GM21381 (cell line): ENCODE measurements around the gene KCMF1.

ENCODE experiments used
- ATAC-seq: cut with Tn5 transposase; IDR thresholded peaks from one replicate; pipeline ENCODE4 v1.9.1; 2021; ENCODE audit warnings: mild to moderate bottlenecking, moderate library complexity; ENCODE audit not compliant: unreplicated experiment

The KCMF1 gene

DNA sequence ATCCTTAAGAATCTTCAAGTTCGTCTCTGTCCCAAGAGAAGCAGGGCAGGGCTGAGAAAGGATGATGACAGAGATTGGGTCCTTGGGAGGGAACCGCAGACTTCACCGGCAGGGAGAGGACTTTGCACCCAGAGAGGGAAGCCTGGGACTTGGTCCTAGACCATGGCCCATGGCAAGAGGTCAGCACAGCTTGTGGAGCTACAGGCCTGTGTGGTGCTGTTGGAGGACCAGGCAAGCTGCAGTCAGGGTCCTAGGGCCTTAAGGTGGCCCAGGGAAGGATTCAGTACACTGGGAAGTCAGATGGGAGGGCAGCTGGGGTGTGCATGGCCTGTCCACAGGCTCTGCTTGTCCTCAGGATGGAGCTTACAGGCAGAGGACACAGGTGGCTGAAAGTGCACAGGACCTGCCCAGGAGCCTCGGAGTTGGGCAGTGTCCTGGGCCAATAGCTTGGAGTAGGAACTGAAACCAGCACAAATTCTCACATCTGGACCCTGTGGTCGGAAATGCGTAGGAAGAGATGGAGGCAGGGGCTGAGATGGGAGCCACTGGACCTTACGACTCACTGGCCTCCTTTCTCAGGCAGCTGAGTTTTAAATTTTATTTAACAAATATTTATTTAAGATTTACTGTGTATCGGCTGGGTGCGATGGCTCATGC is 105.8 kb downstream of the KCMF1 start:
- no peak for ATAC-seq

DNA sequence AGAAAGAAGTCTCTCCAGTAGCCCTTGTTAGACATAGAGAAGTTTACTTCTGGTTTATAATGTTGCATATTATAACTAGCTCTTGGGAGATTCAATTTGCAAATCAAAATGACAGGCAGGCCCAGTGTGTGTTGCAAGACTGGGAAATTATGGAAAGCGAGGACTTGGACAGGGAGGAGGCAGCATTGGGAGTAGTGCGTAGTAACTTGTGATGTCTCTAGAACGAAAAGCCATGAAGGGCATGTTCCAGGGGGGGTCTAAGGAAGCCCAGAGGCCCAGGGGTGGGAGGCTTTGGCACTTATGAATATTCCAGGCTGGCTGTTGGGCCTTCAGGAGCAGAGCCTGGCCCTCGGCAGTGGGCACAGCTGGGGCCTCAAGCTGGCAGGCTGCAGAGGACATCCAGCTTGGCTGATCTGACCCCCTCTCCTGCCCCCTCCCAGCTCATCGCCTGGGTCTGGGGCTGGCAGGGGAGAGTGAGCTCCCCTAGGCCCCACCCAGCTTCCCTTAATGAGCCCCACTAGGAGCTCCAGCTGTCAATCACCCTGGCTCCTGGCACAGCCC is 107.0 kb downstream of the KCMF1 start:
- no peak for ATAC-seq

DNA sequence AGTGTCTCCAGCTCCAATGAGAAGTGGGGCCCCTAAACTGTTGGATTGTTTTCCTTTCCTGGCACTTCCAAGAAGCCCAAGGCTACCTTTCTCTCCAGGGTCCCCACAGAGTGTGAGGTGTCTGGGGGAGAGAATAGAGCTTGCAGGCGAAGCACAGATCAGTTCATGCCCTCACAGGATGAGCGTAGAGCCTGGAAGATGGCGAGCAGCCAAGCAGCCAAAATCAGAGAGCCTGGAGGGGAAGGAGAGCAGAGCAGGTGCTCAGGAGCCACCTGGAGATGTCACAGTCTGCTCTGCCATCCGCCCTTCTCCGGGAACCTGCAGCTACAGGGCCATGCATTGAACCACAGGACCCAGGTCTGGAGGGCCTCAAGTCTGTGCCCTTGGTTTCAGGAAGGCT is 107.6 kb downstream of the KCMF1 start:
- no peak for ATAC-seq

DNA sequence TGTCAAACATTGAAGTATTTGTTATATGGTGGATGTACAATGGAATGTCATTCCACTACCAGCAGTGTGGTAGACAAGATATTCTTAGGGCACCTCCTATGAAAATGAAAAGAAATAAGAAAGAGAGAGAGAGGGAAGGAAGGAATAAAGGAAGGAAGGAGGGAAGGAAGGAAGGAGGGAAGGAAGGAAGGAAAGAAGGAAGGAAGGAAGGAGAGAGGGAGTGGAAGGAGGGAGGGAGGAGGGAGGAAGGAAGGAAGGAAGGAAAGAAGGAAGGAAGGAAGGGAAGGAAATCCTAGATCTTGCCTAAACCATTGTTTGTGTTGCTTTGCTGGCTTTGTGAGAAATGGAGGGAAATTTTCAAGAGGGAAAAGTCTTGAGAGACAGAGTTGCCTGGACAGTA is 112.1 kb downstream of the KCMF1 start:
- no peak for ATAC-seq

DNA sequence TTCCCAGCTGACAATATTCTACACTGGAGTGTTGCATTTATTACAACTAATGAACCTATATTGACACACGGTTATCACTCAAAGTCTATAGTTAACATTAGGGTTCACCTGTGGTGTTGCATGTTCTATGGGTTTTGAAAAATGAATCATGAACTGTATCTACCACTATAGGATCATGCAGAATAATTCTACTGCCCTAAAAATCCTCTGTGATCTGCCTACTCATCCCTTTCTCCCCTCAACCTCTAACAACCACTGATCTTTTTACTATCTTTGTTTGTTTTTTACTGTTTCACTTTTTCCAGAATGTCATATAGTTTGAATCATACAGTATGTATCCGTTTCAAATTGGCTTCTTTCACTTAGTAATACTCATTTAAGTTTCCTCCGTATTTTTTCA is 114.6 kb downstream of the KCMF1 start:
- ATAC-seq: no peak

DNA sequence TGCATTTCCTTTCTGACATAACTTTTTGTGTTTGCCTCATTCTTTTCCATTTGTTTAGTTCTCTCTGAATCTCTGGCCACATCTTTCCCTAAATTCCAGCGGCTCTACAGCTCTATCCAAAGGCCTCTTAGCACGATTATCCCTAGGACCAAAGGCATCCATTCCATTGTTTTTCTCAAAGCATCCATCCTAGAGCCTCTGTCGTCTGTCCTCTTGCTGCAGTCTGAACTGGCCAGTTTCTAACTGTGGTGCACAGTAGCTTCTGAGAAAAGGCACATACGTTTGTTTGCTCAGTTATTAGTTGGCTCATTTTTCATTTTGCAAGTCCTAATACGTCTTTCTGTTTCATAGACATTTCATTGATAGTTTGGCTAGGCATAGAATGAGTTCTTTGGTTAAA is 116.6 kb downstream of the KCMF1 start:
- ATAC-seq: no peak

DNA sequence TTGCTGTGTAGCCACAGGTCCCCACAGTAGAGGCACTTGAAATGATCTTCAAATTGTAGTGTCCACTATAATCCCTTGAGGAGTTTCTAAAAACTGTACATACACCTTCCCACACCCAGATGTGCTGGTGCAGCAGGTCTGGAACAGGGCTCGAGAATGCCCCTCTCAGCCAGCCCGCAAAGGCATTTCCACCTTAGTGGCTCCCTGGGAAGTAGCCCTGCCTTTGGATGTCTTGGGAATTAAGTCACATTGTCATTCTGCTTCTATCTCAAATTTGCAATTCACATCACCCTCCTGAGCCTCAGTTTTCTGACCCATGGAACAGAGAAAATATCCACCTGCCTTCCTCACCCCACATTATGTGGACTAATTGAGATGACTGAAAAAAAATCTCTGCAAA is 118.0 kb downstream of the KCMF1 start:
- no peak for ATAC-seq

DNA sequence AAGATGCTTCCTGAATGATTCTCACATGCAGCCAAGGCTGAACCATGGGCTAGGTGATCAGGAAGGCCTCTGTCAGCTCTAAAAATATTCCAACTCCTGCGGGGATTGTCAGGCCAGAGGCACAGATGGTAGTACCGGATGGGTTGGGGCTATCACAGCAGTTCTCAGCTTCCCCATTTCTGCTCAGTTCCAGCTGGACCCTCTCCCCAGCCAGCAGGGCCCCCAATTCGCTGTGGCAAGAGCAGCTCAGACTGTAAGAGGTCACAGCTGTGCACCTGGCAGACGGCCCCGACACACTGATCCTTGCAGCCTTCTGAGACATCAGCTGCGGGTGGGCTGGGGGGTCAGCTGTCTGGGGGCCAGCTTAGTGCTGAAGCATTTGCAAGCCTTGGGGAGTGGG is 118.6 kb downstream of the KCMF1 start:
- ATAC-seq: no peak

DNA sequence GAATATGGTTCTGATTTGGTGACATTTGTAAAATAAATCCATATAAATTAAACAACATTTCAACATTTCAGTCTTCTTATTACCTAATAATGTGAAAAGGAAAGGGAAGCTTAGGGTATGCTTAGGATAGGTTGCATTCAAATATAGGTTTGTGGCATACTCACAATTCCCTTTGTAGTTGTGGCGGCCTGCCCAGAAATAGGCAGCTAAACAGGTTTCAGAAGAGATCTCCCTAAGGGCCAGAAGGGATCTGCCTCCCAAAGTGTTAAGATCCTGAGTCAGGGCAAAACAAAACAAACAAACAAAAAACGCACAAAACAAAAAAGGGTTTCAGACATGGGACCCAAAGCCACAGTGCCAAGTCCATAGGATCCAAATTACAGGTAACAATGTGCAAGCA is 120.9 kb downstream of the KCMF1 start:
- ATAC-seq: no peak

DNA sequence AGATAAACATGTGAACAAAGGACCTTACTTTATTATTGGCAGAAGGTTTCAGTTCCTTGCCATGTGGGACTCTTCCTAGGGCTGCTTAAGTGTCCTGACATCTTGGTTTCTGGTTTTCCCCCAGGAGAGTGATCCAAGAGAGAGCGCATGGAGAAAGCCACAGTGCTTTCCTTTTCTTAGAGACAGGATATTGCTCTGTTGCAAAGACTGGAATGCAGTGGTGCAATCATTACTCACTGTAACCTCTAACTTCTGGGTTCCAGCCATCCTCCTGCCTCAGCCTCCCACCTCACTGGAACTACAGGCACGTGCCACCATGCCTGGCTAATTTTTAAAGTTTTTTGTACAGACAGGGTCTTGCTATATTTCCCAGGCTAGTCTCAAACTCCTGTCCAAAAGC is 124.1 kb downstream of the KCMF1 start:
- ATAC-seq: no peak

DNA sequence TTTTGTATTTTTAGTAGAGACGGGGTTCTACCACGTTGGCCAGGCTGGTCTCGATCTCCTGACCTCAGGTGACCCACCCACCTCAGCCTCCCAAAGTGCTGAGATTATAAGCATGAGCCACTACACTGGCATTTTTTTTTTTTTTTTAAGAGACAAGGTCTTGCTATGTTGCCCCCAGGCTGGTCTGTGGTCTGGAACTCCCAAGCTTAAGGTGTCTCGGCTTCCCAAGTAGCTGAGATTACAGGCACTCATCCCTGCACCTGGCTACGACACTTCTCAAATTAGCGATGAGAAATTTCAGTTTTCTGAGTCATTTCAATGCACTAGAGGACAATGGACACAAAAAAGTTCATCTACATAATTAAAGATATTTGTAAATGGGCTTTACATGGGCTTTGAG is 125.7 kb downstream of the KCMF1 start:
- no peak for ATAC-seq

DNA sequence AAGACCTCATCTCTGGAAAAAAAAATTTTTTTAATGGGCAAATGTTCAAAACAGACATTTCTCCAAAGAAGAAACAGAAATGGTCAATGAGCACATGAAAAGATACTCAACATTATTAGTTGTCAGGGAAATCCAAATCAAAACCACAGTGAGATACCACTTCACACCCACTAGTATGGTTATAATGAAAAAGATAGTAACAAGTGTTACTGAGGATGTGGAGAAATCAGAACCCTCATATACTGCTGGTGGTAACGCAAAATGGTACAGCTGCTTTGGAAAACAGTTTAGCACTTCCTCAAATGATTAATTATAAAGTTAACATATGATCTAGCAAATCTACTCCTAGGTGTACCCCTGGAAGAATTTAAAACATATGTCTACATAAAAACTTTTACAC is 133.3 kb downstream of the KCMF1 start:
- ATAC-seq: no peak

DNA sequence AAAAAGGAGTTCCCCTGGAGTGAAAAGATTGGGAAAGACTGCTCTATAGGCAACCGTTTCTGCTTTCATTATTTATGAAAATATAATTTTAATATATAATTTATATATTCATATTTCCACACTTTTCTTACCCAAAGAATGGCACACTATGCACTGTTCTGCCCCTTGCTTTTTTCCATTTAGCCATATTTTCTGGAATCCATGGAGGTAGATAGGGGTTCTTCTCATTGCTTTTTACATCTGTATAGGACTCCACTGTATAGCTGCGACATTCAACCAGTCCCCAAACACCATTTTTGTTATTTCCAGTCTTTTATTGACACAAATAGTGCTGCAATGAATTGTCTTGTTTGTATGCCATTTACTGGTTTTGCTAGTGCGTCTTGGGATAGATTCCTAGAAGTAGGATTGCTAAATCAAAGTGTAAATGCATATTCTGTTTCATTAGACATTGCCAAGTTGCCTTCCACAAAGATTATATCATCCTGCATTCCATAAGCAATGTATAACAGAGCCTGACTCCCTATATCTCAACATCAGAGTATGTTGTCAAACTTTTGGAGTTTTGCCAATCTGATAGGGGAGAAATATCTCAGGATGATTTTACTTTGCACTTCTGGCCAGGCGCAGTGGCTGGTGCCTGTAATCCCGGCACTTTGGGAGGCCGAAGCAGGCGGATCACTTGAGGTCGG is 135.7 kb downstream of the KCMF1 start:
- no peak for ATAC-seq
